ENCODE measurements around the gene RAET1E.
"Not testable (repeated sequence)": the region's sequence is repeated elsewhere in the genome, so short reads cannot be mapped to it uniquely, and the experiment has no call there.

The RAET1E gene

GRCh38 chr6:149933036-149933435 is 35.1 kb upstream of the RAET1E start:
- Histone ChIP-seq H3K4me3 (replicated peaks; ENCODE audit: low read depth, low read length) (no peak overlapping the region), H3K27me3 (replicated peaks; ENCODE audit: control insufficient read depth, insufficient read depth, low read length) (peaks cover 1% of the 10 kb centered on the region; the same call in 1 of the 2 replicates), H3K36me3 (ENCODE audit: control insufficient read depth, insufficient read depth, low read length) (no peaks in the 10 kb centered on the region)
- no peak for DNase-seq (ENCODE audit: extremely low read depth, insufficient read length)
- no peak for TF ChIP-seq CTCF (IDR thresholded peaks at IDR 0.05; ENCODE audit: insufficient read depth, low read length, poor library complexity, severe bottlenecking)

- H3K36me3 ChIP-seq (ENCODE audit: control insufficient read depth, insufficient read depth, low read length), result no peaks in the 10 kb centered on the region
- DNase-seq (ENCODE audit: extremely low read depth, insufficient read length), result no peak
- TF ChIP-seq CTCF (IDR thresholded peaks at IDR 0.05; ENCODE audit: insufficient read depth, low read length, poor library complexity, severe bottlenecking), result no peak
- peaks cover 1% of the 10 kb centered on the region for H3K27me3 ChIP-seq (replicated peaks; ENCODE audit: control insufficient read depth, insufficient read depth, low read length)
- H3K4me3 ChIP-seq (replicated peaks; ENCODE audit: low read depth, low read length), result no peak overlapping the region
Observed at GRCh38 chr6:149931501-149931900, 33.6 kb upstream of the RAET1E start.

GRCh38 chr6:149929422-149929821 is 31.5 kb upstream of the RAET1E start:
- peak; percentile 56 for TF ChIP-seq CTCF (IDR thresholded peaks at IDR 0.05; ENCODE audit: insufficient read depth, low read length, poor library complexity, severe bottlenecking)
- peaks cover 2% of the 10 kb centered on the region; the same call in 1 of the 2 replicates for H3K27me3 ChIP-seq (replicated peaks; ENCODE audit: control insufficient read depth, insufficient read depth, low read length)
- H3K36me3 ChIP-seq (ENCODE audit: control insufficient read depth, insufficient read depth, low read length), result no peaks in the 10 kb centered on the region
- DNase-seq (ENCODE audit: extremely low read depth, insufficient read length), result no peak
- no peak overlapping the region for H3K4me3 ChIP-seq (replicated peaks; ENCODE audit: low read depth, low read length)

GRCh38 chr6:149927025-149927424 is 29.1 kb upstream of the RAET1E start:
- H3K36me3 ChIP-seq (ENCODE audit: control insufficient read depth, insufficient read depth, low read length); H3K4me3 ChIP-seq (replicated peaks; ENCODE audit: low read depth, low read length); DNase-seq (ENCODE audit: extremely low read depth, insufficient read length); H3K27me3 ChIP-seq (replicated peaks; ENCODE audit: control insufficient read depth, insufficient read depth, low read length): not testable (repeated sequence)

- TF ChIP-seq CTCF (IDR thresholded peaks at IDR 0.05; ENCODE audit: insufficient read depth, low read length, poor library complexity, severe bottlenecking), result peak; percentile 82
Observed at GRCh38 chr6:149925974-149926777, 28.3 kb upstream of the RAET1E start.

GRCh38 chr6:149925253-149925973 is 27.5 kb upstream of the RAET1E start:
- no peaks in the 10 kb centered on the region for H3K36me3 ChIP-seq (ENCODE audit: control insufficient read depth, insufficient read depth, low read length)
- H3K27me3 ChIP-seq (replicated peaks; ENCODE audit: control insufficient read depth, insufficient read depth, low read length), result peaks cover 3% of the 10 kb centered on the region
- no peak overlapping the region for H3K4me3 ChIP-seq (replicated peaks; ENCODE audit: low read depth, low read length)
- DNase-seq (ENCODE audit: extremely low read depth, insufficient read length), result no peak
- TF ChIP-seq CTCF (IDR thresholded peaks at IDR 0.05; ENCODE audit: insufficient read depth, low read length, poor library complexity, severe bottlenecking), result no peak

More at GRCh38 chr6:149925974-149926777, 28.3 kb upstream of the RAET1E start:
- DNase-seq (ENCODE audit: extremely low read depth, insufficient read length), result no peak
- Histone ChIP-seq H3K27me3 (replicated peaks; ENCODE audit: control insufficient read depth, insufficient read depth, low read length) (peaks cover 3% of the 10 kb centered on the region), H3K36me3 (ENCODE audit: control insufficient read depth, insufficient read depth, low read length) (no peaks in the 10 kb centered on the region), H3K4me3 (replicated peaks; ENCODE audit: low read depth, low read length) (no peak overlapping the region)
